SH-SY5Y (cell line): ENCODE results near the gene ZNF778.

Source experiments
- GATA2 ChIP-seq: IDR thresholded peaks from 2 replicates; pipeline ENCODE4 v1.6.1; 2011; ENCODE audit warnings: mild to moderate bottlenecking, low read depth, low read length
- GATA3 ChIP-seq: IDR thresholded peaks from 2 replicates; pipeline ENCODE4 v1.6.1; 2011; ENCODE audit warnings: low read depth, mild to moderate bottlenecking, low read length, moderate library complexity

Gene ZNF778

DNA sequence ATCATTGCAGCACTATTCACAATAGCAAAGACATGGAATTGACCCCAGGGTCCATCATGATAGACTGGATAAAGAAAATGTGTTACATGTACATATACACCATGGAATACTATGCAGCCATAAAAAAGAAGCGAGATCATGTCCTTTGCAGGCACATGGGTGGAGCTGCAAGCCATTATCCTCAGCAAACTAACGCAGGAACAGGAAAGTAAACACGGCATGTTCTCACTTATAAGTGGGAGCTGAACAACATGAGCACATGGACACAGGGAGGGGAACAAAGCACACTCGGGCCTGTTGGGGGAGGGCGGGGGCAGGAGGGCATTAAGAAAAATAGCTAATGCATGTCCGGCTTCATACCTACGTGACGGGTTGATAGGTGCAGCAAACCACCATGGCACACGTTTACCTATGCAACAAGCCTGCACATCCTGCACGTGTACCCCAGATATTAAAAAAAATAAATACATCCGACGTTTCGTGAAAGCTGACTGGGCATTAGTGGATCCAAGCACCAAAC is 28.9 kb downstream of the ZNF778 start:
- TF ChIP-seq GATA3 (no peak), GATA2 (no peak)

DNA sequence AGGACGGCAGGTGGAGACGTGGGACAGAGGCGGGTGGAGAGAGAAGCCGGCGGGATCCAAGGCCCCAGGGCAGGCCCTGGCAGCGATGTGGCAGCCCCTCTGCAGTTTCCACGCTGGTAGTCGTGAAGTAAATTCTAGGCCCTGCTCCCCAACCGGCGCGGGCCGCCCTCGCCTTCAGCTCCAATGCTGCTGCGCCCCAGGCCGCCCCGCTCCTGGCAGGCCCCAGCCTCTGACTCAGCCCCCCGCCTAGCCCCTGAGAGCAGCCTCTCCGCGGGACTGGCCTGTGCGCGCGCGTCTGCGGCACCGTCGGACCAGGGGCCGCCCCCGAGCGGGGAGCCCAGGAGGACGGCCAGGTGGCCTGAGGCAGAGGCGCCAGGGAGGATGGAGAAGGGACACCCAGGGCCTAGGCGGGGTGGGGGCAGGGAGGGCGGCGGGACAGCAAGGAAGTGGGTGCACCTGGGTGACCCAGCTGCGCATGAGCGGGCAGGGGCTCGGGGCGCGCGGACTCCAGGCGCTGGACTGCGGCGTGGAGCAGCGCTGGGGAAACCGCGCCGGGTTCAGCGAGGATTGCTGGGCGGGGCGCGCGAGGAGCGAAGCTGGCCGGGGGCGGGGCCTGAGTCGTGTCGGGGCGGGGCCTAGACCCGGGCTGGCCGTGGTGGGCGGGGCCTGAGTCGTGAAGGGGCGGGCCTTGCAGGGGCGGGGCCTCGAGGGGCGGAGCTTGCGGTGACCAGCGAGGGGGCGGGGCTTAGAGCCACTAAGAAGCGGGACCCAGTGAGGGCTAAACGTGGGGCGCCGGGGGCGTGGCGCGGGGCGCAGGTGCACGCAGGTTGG is 29.6 kb downstream of the ZNF778 start:
- no peak for TF ChIP-seq GATA2
- TF ChIP-seq GATA3 = no peak

DNA sequence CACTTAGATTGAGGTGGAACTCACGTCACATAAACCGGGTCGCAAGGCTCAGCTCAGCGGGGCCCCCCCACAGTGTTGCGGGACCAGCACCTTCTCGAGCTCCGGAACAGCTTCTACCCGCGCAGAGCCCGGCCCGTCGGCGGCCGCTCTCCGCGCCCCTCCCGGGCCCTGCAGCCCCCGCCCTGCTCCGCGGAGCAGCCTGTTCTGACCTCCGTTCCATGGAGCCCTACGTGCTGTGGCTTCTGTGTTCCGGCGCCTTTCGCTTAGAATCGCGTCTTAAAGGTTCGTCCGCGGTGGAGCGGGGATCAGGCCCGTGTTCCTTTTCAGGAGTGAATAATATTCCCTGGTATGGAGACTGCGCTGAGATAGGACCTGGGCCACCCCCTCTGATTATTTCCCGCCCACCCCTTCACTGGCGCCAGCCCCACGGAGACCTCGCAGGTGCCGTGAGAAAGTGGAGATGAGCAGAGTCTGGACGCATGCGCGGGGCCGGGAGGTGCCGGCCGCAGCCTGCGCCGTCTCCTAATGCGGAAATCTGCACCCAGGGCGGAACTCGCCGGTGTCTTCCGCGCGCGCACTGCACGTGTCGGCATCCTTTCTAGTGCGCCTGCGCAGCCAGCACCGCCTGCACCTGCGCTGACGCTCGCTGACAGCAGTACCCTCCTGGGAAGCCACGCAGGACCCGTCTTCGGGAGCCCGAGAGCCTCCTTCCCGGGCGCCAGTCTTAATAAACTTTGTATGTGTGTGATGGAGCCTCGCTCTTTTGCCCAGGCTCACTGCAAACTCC is 30.9 kb downstream of the ZNF778 start:
- TF ChIP-seq GATA2 = no peak
- no peak for TF ChIP-seq GATA3

DNA sequence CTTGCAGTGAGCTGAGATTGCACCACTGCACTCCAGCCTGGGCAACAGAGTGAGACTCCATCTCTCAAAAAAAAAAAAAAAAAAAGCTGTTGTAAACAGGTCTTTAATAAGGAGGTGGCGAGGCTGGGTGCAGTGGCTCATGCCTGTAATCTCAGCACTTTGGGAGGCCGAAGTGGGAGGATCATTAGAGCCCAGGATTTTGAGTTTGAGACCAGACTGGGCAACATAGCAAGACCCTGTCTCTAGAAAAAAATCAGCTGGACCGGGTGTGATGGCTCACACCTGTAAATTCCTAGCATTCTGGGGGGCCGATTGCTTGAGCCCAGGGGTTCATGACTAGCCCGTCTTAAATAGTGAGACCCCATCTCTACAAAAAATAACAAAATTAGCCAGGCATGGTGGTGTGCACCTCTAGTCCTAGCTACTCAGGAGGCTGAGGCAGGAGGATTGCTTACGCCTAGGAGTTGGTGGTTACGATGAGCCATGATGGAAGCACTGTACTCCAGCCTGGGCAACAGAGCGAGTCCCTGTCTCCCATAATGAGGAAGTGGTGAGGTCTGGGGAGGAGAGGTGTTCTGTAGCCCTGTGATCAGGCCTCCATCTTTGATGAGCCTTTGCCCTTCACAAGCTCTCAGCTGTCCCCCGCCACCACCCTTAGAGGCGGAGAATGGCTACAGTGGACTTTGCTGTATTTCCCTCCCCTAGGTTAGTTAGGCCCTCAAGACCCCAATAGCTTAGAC is 36.2 kb downstream of the ZNF778 start:
- TF ChIP-seq GATA2 = no peak
- TF ChIP-seq GATA3 = no peak

DNA sequence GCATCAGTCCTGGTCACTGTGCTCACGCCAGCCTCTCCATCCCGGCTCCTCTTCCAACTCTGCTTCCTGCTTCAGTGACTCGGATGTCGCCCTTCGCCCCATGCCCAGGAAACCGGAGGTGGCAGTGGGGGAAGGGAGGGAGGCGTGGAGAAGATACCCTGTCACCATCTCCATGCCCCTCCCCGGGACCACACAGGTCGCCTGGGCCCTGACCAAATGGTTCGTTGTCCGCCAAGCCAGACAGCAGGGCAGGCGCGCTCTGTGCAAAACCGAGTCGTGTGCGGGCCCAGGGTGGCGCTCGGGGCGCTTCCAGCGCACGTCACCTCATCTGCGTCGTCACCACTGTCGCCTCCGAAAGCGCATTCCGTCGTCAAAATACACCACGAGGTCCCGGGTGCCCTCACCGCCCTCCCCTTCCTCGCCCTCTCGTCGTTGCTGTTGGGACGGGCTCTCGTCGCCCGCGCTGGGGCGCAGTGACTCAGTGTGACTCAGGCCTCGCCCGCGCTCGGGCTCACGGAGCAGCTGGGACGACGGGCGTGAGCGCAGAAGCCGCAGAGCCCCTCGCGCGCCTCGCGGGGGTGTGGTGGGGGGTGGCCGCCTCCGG is 39.2 kb downstream of the ZNF778 start:
- no peak for TF ChIP-seq GATA3
- TF ChIP-seq GATA2 = no peak

DNA sequence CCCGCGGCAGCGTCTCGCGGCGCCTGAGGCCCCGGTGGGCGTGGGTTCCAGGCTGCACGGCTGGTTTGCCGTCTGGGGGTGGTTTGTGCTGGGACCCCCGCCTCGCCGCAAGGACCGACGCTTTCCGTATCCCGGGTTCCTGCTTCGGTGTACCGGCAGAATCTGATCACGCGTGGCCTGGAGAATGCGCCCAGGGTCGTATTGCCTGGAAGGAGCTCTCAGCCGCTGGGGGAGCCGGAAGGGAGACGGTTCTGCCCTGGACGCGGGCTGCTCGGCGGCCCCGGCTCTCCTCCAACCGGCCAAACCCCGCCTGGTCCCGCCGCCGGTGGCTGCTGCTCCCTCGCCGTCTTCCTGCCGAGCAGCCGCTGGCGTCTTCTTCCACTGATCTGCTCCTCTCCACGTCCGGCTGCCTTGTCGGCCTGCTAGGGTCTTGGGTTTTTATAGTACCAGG is 39.8 kb downstream of the ZNF778 start:
- TF ChIP-seq GATA2 (no peak), GATA3 (no peak)

DNA sequence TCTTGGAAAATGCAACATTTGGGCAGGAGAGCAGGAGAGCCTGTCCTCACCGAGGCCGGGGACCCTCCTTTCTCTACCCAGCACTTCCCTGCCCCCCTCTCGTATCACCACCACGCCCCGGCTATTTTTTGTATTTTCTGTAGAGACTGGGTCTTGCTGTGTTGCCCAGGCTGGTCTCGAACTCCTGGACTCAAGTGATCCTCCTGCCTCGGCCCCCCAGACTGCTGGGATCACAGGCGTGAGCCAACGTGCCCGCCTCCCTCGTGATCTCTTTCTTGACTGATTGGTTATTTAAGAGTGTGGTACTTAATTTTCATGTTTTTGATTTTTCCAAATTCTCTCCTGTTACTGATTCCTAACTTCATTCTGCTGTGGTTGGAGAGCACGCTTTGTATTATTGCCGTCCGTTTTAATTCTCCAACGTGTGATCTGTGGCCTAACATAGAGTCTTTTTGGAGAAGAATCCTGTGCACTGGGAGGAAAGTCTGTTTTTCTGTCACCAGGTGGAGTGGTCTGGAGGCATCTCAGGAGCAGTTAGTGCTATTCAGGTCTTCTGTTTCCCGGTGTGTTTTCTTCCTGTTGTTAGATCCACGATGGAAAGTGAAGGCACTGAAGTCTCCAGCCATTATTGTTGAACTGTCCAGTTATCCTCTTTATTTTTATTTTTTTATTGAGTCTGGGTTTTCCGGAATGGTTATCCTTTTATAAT is 40.4 kb downstream of the ZNF778 start:
- no peak for TF ChIP-seq GATA3
- TF ChIP-seq GATA2 = no peak

DNA sequence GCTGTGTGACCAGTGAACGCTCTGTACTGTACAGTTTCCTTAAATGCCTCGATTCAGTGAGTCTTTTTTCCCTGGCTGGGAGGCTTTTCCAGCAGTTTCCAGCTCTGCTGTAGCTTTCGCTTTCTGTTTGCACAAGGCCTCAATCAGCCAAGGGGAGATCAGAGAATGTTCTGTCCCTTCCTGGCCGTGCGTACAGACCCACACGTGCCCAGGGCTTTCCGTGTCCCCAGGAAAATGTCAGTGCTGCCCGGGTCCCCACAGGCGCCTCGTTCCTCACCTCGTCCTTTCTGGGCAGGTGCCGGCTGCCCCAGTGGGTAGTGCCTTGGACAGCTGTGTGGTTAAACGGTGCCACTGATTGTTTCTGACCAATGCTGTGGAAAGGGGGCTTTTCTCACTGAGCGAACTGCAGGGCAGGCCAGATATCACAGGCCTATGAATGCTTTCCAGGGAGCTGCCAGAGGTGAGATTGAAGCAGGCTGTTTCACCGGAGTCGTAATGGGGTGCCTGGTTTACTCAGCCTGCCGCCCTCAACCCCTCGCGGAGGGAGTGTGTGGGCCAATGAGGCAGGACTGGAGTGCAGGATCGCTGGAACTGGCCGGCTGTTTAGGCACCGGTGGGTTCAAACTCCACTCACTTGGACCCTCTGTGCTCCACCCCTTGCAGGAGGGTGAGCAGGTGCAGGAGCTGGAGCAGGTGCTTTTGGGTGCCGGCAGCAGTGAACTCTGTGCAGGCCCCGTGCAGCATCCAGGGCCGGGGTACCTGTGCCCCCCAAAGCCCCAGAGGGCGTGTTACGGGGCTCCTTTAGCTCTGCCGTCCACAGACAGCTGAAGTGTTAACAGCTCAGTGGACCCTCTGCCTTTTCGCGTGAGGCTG is 44.4 kb downstream of the ZNF778 start:
- TF ChIP-seq GATA3 (no peak), GATA2 (no peak)

DNA sequence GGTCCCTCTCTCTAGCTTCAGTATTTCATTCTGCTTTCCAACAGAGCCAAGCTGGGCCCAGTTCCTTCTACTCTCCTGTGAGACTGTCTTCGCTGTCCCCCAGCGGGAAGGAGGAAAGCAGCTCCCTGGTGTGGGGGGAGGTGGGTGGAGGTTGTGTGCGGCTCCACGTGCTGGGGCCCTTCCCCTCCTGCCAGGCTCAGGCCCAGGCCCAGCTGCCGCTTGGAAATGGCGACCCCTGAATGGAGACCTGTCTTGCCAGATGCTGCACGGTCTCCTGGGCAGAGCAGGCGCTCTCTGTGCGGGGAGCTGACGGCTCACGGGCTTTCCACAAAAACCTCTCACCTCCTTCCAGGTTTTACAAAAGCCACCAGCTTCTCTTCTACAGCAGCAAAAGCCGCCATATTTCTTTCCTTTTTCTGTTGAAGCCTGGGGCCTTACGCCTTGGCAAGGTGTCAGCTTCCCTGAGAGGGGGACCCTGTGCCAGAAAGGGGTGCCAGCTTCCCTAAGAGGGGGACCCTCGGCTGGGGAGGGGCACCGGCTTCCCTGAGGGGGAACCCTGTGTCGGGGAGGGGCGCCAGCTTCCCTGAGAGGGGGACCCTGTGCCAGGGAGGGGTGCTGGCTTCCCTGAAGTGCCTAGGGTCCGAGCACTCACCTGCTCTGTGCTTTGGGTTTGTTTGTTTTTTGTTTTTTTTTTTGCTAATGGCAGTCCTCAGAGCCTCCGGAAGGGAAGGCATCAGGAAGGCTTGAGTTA is 47.5 kb downstream of the ZNF778 start:
- TF ChIP-seq GATA2 = no peak
- no peak for TF ChIP-seq GATA3

DNA sequence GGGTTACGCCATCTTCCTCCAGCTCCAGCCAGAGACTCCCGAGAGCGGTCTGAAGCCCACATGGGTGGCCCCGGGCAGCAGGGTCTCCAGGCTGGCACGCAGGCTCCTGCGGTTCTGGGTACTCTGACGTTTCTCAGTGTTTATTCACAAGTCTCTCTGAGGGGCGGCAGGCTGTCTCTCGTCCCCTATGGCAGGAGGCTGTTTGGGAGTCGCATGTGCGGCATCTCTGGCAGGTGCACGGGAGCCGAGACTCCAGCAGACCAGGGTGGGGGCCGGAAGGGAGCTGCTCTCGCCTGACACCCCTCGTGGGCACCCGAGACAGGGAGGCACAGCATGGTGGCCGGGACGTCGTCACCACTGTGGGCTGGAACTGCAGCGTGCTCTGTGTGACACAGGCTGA is 48.1 kb downstream of the ZNF778 start:
- TF ChIP-seq GATA2 = no peak
- TF ChIP-seq GATA3 = no peak

DNA sequence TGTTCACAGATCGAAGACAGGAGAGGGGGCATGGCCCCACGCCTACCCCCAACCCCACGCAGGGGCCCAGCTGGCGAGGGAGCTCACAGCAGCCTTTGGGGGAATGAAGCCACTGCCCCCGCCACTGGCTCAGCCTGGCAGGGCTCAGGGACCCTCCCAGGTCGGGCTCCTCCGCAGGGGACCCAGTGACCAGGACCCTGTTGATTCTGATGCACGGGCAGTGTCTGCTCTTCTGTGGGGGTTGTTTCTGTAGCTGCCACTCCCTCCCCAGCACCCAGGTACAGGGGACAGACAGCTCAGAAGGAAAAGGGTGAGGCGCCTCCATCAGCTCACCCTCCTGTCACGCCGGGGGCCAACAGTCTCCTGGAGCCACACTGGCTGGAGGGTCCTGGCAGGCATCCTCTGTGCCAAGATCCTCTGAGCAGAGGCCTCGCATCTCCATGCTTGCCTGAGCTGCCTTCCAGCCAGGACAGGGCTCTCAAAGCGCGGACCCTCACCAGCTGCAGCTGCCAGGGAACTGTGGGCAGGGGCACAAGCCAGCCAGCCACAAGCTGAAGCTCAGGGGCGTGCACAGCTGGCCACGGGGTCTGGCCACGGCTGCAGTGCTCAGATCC is 49.1 kb downstream of the ZNF778 start:
- TF ChIP-seq GATA3 = no peak
- no peak for TF ChIP-seq GATA2
